Measurements from ENCODE around the gene KCNE2. TPM values are rescaled to one million over a fixed set of nuclear protein-coding genes. Genes with fewer than 3 reads are reported as not detected.

Gene KCNE2
- total RNA-seq, 4 donors from 2014 or later: 0.78 TPM; not detected in 3

- H3K27ac ChIP-seq: no peak overlapping the region
- intact Hi-C loops (cut with DNase I): loop anchor here (2.0 kb wide), 1 partner anchor 427 kb away; no protein-coding TSS in a partner anchor
- WGBS, 2 donors: 23% methylated on average over 6 of the region's 6 CpGs
- H3K36me3 ChIP-seq: no peaks in the 10 kb centered on the region
- H3K9me3 ChIP-seq: no peaks in the 10 kb centered on the region
- no peaks in the 10 kb centered on the region for H3K4me1 ChIP-seq
- H3K4me3 ChIP-seq (replicated peaks in 1 of 3): no peak overlapping the region
- DNase-seq: peak; percentile 73 to 75
- TF ChIP-seq CTCF (IDR thresholded peaks at IDR 0.05) (peak; percentile 55 to 97 (median 76)), POLR2A (IDR thresholded peaks at IDR 0.05) (no peak)
- no peaks in the 10 kb centered on the region for H3K27me3 ChIP-seq
Measured at GRCh38 chr21:34351786-34352241, 12.0 kb upstream of the KCNE2 start.

GRCh38 chr21:34352556-34352955, 11.2 kb upstream of the KCNE2 start:
- no peak for DNase-seq
- no peak for TF ChIP-seq CTCF (IDR thresholded peaks at IDR 0.05)
- no peak for TF ChIP-seq POLR2A (IDR thresholded peaks at IDR 0.05)
- Histone ChIP-seq H3K4me1 (no peaks in the 10 kb centered on the region), H3K27me3 (no peaks in the 10 kb centered on the region), H3K36me3 (no peaks in the 10 kb centered on the region), H3K27ac (no peak overlapping the region), H3K9me3 (no peaks in the 10 kb centered on the region), H3K4me3 (replicated peaks in 1 of 3) (no peak overlapping the region)
- intact Hi-C loops (cut with DNase I): no loop called here
- WGBS, 2 donors: 88 to 92% methylated on average over 4 of the region's 4 CpGs

DNA sequence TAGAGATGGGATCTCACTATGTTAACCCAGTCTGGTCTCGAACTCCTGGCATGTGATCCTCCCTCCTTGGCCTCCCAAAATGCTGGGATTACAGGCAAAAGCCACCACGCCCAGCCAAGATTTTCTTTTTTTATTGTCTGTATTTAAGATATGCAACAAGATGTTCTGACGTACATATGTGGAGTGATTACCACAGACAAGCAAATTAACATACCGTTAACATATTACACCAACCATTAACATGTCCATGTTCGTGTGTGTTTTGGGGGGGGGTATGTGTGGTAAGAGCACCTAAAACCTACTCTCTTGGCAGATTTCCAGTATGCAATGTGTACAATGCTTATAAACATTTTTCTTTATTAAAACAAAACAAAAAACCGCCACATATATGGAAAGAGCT, 10.6 kb upstream of the KCNE2 start:
- H3K9me3 ChIP-seq: no peaks in the 10 kb centered on the region
- TF ChIP-seq CTCF (IDR thresholded peaks at IDR 0.05) (no peak), POLR2A (IDR thresholded peaks at IDR 0.05) (no peak)
- 92 to 94% methylated on average over 6 of the region's 6 CpGs for WGBS, 2 donors
- DNase-seq: no peak
- H3K27me3 ChIP-seq: no peaks in the 10 kb centered on the region
- no peaks in the 10 kb centered on the region for H3K36me3 ChIP-seq
- intact Hi-C loops (cut with DNase I): no loop called here
- H3K4me3 ChIP-seq (replicated peaks in 1 of 3): no peak overlapping the region
- no peaks in the 10 kb centered on the region for H3K4me1 ChIP-seq
- no peak overlapping the region for H3K27ac ChIP-seq

DNA sequence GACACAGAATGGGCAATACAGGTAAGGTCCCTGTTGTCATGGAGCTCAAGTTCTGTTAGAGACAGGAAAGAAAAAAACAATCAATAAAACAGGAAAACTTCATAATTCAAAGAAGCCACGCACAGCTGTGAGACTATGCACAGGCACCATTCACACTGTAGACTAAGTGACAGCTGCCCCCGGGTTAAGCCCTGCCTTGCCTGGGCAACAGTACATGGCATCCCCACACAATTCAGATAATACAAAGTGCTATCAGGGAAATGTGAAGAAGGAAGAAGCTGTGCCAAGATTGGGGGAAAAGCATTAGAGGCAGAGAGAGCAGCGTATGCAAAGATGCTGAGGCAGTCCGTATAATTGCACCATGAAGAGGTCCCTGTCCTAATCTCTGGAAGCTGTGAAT, 9.0 kb upstream of the KCNE2 start:
- DNase-seq: no peak
- Histone ChIP-seq H3K36me3 (no peaks in the 10 kb centered on the region), H3K27me3 (no peaks in the 10 kb centered on the region), H3K9me3 (no peaks in the 10 kb centered on the region), H3K4me3 (replicated peaks in 1 of 3) (no peak overlapping the region), H3K27ac (no peak overlapping the region), H3K4me1 (no peaks in the 10 kb centered on the region)
- TF ChIP-seq CTCF (IDR thresholded peaks at IDR 0.05) (no peak), POLR2A (IDR thresholded peaks at IDR 0.05) (no peak)
- 87 to 94% methylated on average over 4 of the region's 4 CpGs for WGBS, 2 donors
- intact Hi-C loops (cut with DNase I): no loop called here

DNA sequence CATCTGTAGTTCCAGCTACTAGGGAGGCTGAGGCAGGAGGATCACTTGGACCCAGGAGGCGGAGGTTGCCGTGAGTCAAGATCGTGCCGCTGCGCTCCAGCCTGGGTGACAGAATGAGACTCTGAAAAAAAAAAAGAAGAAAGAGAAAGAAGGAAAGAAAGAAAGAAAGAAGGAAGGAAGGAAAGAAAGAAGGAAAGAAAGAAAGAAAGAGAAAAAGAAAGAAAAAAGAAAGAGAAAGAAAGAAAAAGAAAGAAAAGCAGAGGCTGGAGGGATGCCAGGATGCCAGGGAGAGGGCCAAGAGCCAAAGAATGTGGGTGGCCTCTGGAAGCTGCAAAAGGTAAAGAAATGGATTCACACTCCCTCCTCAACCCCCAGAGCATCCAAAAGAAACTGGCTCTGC, 8.2 kb upstream of the KCNE2 start:
- Histone ChIP-seq H3K27me3 (no peaks in the 10 kb centered on the region), H3K36me3 (no peaks in the 10 kb centered on the region), H3K9me3 (no peaks in the 10 kb centered on the region), H3K4me1 (no peaks in the 10 kb centered on the region), H3K4me3 (replicated peaks in 1 of 3) (no peak overlapping the region), H3K27ac (no peak overlapping the region)
- no peak for DNase-seq
- WGBS, 2 donors: 99% methylated on average over 5 of the region's 5 CpGs
- intact Hi-C loops (cut with DNase I): no loop called here
- TF ChIP-seq POLR2A (IDR thresholded peaks at IDR 0.05): no peak
- TF ChIP-seq CTCF (IDR thresholded peaks at IDR 0.05): no peak
